SK-N-SH treated with all-trans-retinoic acid at 6 μM for 48 hours (cell line): ENCODE data around the gene RASA2.
"Not testable (repeated sequence)": the region's sequence is repeated elsewhere in the genome, so short reads cannot be mapped to it uniquely, and the experiment has no call there.

Source experiments
- ATAC-seq: fragments of 200-7000 bp; cut with Tn5 transposase; 3 replicates; pipeline ENCODE4 v1.9.1; 2020; ENCODE audit warnings: mild to moderate bottlenecking, moderate library complexity
- ARNTL ChIP-seq: fragments of 450-650 bp; formaldehyde crosslinking; IDR thresholded peaks from 2 replicates; pipeline ENCODE4 v1.5.0; 2020; ENCODE audit warnings: low read depth, mild to moderate bottlenecking, moderate library complexity, borderline replicate concordance
- BACH2 ChIP-seq: fragments of 250-450 bp; sonication (Bioruptor Pico); IDR thresholded peaks from 2 replicates; pipeline ENCODE4 v1.9.0; 2021; ENCODE audit warnings: mild to moderate bottlenecking, borderline replicate concordance
- GLIS3 ChIP-seq: fragments of 250-450 bp; sonication (Bioruptor Pico); IDR thresholded peaks from 2 replicates; pipeline ENCODE4 v1.5.0; 2020; ENCODE audit warnings: mild to moderate bottlenecking, moderate library complexity
- ISL1 ChIP-seq: fragments of 250-450 bp; sonication (Bioruptor Pico); IDR thresholded peaks from 2 replicates; pipeline ENCODE4 v2.1.2; 2022; ENCODE audit warnings: mild to moderate bottlenecking, moderate library complexity
- POU6F1 ChIP-seq: fragments of 250-450 bp; sonication (Bioruptor Pico); IDR thresholded peaks from 2 replicates; pipeline ENCODE4 v1.8.0; 2021; ENCODE audit warnings: low read depth, mild to moderate bottlenecking, moderate library complexity, borderline replicate concordance
- RARB ChIP-seq: fragments of 250-450 bp; sonication (Bioruptor Pico); IDR thresholded peaks from 2 replicates; pipeline ENCODE4 v1.8.0; 2021; ENCODE audit warnings: mild to moderate bottlenecking, moderate library complexity
- SNAI2 ChIP-seq: fragments of 250-450 bp; sonication (Bioruptor Pico); IDR thresholded peaks from 2 replicates; pipeline ENCODE4 v1.5.0; 2020; ENCODE audit warnings: mild to moderate bottlenecking, moderate library complexity
- TCF4 ChIP-seq: fragments of 250-450 bp; sonication (Bioruptor Pico); IDR thresholded peaks from 2 replicates; pipeline ENCODE4 v1.8.0; 2021; ENCODE audit warnings: mild to moderate bottlenecking, moderate library complexity, borderline replicate concordance
- TOX ChIP-seq: fragments of 250-450 bp; sonication (Bioruptor Pico); IDR thresholded peaks from 2 replicates; pipeline ENCODE4 v1.8.0; 2021; ENCODE audit warnings: mild to moderate bottlenecking, moderate library complexity, borderline replicate concordance
- TSHZ2 ChIP-seq: fragments of 250-450 bp; sonication (Bioruptor Pico); IDR thresholded peaks from 2 replicates; pipeline ENCODE4 v1.5.0; 2020; ENCODE audit warnings: mild to moderate bottlenecking, moderate library complexity
- ZFP3 ChIP-seq: fragments of 250-450 bp; sonication (Bioruptor Pico); IDR thresholded peaks from 2 replicates; pipeline ENCODE4 v1.5.0; 2020; ENCODE audit warnings: mild to moderate bottlenecking, moderate library complexity
- ZFP30 ChIP-seq: fragments of 450-650 bp; formaldehyde crosslinking; IDR thresholded peaks from 2 replicates; pipeline ENCODE4 v1.5.0; 2022; ENCODE audit warnings: mild to moderate bottlenecking, moderate library complexity
- ZNF565 ChIP-seq: fragments of 450-650 bp; formaldehyde crosslinking; conservative IDR thresholded peaks from 2 replicates; pipeline ENCODE4 v1.5.0; 2020; ENCODE audit warnings: low read depth, mild to moderate bottlenecking, moderate library complexity
- ZNF8 ChIP-seq: fragments of 450-650 bp; formaldehyde crosslinking; IDR thresholded peaks from 2 replicates; pipeline ENCODE4 v1.5.0; 2020; ENCODE audit warnings: mild to moderate bottlenecking, moderate library complexity
- TF ChIP-seq, protein P1 (sequence below): fragments of 250-450 bp; sonication (Bioruptor Pico); IDR thresholded peaks from 2 replicates; pipeline ENCODE4 v1.8.0; 2020; ENCODE audit warnings: mild to moderate bottlenecking, moderate library complexity, borderline replicate concordance
- TF ChIP-seq, protein P2 (sequence below): fragments of 250-450 bp; sonication (Bioruptor Pico); IDR thresholded peaks from 2 replicates; pipeline ENCODE4 v1.5.1; 2020; ENCODE audit warnings: low read depth, mild to moderate bottlenecking, moderate library complexity
- TF ChIP-seq, protein P3 (sequence below): fragments of 250-450 bp; sonication (Bioruptor Pico); IDR thresholded peaks from 2 replicates; pipeline ENCODE4 v1.5.1; 2021; ENCODE audit warnings: mild to moderate bottlenecking, moderate library complexity

RASA2 gene

GRCh38 chr3:141623691-141624090 is 136.9 kb downstream of the RASA2 start:
- TF ChIP-seq ISL1: no peak
- no peak for TF ChIP-seq TCF4 (CRISPR knock-in tag)
- no peak for TF ChIP-seq RARB (CRISPR knock-in tag)
- no peak for TF ChIP-seq ZFP3
- TF ChIP-seq, all 23 proteins: peak for 0
- ATAC-seq: no peak

- peak; percentile 65 for ATAC-seq
- TF ChIP-seq TOX (no peak), TCF4 (CRISPR knock-in tag) (no peak), ZFP30 (no peak), POU6F1 (no peak), ZFP3 (no peak), ZNF8 (CRISPR knock-in tag) (no peak), SNAI2 (CRISPR knock-in tag) (no peak), GLIS3 (no peak)
- TF ChIP-seq, protein P1, sequence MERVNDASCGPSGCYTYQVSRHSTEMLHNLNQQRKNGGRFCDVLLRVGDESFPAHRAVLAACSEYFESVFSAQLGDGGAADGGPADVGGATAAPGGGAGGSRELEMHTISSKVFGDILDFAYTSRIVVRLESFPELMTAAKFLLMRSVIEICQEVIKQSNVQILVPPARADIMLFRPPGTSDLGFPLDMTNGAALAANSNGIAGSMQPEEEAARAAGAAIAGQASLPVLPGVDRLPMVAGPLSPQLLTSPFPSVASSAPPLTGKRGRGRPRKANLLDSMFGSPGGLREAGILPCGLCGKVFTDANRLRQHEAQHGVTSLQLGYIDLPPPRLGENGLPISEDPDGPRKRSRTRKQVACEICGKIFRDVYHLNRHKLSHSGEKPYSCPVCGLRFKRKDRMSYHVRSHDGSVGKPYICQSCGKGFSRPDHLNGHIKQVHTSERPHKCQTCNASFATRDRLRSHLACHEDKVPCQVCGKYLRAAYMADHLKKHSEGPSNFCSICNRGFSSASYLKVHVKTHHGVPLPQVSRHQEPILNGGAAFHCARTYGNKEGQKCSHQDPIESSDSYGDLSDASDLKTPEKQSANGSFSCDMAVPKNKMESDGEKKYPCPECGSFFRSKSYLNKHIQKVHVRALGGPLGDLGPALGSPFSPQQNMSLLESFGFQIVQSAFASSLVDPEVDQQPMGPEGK (CRISPR knock-in tag): no peak
These were observed 138.7 kb downstream of the RASA2 start for GRCh38 chr3:141625506-141625905.

DNA sequence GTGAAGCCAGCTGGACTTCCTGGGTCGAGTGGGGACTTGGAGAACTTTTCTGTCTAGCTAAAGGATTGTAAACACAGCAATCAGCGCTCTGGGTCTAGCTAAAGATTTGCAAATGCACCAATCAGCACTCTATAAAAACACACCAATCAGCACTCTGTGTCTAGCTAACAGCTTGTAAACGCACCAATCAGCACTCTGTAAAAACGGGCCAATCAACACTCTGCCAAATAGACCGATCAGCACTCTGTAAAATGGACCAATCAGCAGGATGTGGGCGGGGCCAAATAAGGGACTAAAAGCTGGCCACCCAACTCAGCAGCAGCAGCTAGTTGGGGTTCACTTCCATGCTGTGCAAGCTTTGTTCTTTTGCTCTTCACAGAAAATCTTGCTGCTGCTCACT is 141.5 kb downstream of the RASA2 start:
- ATAC-seq: not testable (repeated sequence)

GRCh38 chr3:141628868-141629441 is 142.1 kb downstream of the RASA2 start:
- ATAC-seq: not testable (repeated sequence)

- ATAC-seq: no peak
- TF ChIP-seq ZFP3 (no peak), TCF4 (CRISPR knock-in tag) (no peak), TSHZ2 (CRISPR knock-in tag) (no peak), ARNTL (CRISPR knock-in tag) (no peak), ZFP30 (no peak), ISL1 (no peak), ZNF565 (CRISPR knock-in tag) (no peak), TOX (no peak), BACH2 (CRISPR knock-in tag) (no peak)
- TF ChIP-seq, protein P1 (CRISPR knock-in tag): no peak
- TF ChIP-seq, protein P2, sequence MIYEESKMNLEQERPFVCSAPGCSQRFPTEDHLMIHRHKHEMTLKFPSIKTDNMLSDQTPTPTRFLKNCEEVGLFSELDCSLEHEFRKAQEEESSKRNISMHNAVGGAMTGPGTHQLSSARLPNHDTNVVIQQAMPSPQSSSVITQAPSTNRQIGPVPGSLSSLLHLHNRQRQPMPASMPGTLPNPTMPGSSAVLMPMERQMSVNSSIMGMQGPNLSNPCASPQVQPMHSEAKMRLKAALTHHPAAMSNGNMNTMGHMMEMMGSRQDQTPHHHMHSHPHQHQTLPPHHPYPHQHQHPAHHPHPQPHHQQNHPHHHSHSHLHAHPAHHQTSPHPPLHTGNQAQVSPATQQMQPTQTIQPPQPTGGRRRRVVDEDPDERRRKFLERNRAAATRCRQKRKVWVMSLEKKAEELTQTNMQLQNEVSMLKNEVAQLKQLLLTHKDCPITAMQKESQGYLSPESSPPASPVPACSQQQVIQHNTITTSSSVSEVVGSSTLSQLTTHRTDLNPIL: no peak
- TF ChIP-seq, protein P3, sequence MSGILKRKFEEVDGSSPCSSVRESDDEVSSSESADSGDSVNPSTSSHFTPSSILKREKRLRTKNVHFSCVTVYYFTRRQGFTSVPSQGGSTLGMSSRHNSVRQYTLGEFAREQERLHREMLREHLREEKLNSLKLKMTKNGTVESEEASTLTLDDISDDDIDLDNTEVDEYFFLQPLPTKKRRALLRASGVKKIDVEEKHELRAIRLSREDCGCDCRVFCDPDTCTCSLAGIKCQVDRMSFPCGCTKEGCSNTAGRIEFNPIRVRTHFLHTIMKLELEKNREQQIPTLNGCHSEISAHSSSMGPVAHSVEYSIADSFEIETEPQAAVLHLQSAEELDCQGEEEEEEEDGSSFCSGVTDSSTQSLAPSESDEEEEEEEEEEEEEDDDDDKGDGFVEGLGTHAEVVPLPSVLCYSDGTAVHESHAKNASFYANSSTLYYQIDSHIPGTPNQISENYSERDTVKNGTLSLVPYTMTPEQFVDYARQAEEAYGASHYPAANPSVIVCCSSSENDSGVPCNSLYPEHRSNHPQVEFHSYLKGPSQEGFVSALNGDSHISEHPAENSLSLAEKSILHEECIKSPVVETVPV (CRISPR knock-in tag): no peak
These were observed 143.1 kb downstream of the RASA2 start for GRCh38 chr3:141629976-141630375.
